Measurements from ENCODE around the gene HSPA6.
"Not testable (repeated sequence)": the region's sequence is repeated elsewhere in the genome, so short reads cannot be mapped to it uniquely, and the experiment has no call there.

GRCh38 chr1:161530158-161530557 is 5.8 kb downstream of the HSPA6 start:
- TF ChIP-seq CTCF (IDR thresholded peaks at IDR 0.05; ENCODE audit: low read depth, low read length, missing input control); RAD21 (IDR thresholded peaks at IDR 0.05); EGR1 (IDR thresholded peaks at IDR 0.05; ENCODE audit: low read depth in 2 of 2); YY1 (IDR thresholded peaks at IDR 0.05); GABPA (IDR thresholded peaks at IDR 0.05 in 1 of 2, conservative IDR thresholded peaks at IDR 0.05 in 1 of 2); SP1 (IDR thresholded peaks at IDR 0.05); NR2F2 (IDR thresholded peaks at IDR 0.05): not testable (repeated sequence)
- TF ChIP-seq ATF3 (IDR thresholded peaks at IDR 0.05) (peak; percentile 99), MAX (IDR thresholded peaks at IDR 0.05) (peak; percentile 79)

All from liver (tissue), 3 donors.